GM12878 (cell line): ENCODE measurements around the gene MYT1. TPM values are rescaled to one million over a fixed set of nuclear protein-coding genes. Genes with fewer than 3 reads are reported as not detected.

Source experiments
- ATAC-seq: fragments of 200-7000 bp; cut with Tn5 transposase; 3 replicates; pipeline ENCODE4 v1.9.1; 2020; ENCODE audit warnings: mild to moderate bottlenecking, moderate library complexity
- BruUV-seq: library from RNA; stranded (reverse); fragments of 400-500 nt; replicated peaks from 2 replicates; lab custom pipeline; 2021; lab: Mats Ljungman, UMichigan
- CTCF ChIA-PET: fragments of 300-600 bp; sonication (Branson Sonifier 250); formaldehyde crosslinking; extraction: SDS; loops from one replicate; lab custom pipeline; 2021; ENCODE audit warnings: inconsistent platforms; lab: Yijun Ruan, JAX
- POLR2A ChIA-PET: fragments of 350-600 bp; formaldehyde crosslinking; extraction: SDS; loops from one replicate; lab custom pipeline; 2021; ENCODE audit warnings: inconsistent platforms; lab: Charles Lee
- RAD21 ChIA-PET: fragments of 300-600 bp; sonication (Branson Sonifier 250); formaldehyde crosslinking; loops from one replicate; lab custom pipeline; 2023; ENCODE audit warnings: antibody characterized with exemption; ENCODE audit not compliant: unreplicated experiment; lab: Charles Lee
- SMC1A ChIA-PET: fragments of 300-600 bp; sonication (Branson Sonifier 250); formaldehyde crosslinking; loops from one replicate; lab custom pipeline; 2023; ENCODE audit not compliant: unreplicated experiment, uncharacterized antibody; lab: Charles Lee
- DNase-seq: peaks from one replicate; pipeline ENCODE4 v3.0.0-alpha.2; 2011; ENCODE audit warnings: low read depth, low spot score
- FAIRE-seq: peaks from 3 replicates; lab custom pipeline; 2011; peaks lifted over from hg19 to GRCh38; lab: Jason Lieb, UNC
- H2AFZ ChIP-seq: 2 replicates; pipeline ENCODE4 v1.6.0; 2011; ENCODE audit warnings: low read depth, low read length, control low read depth; ENCODE audit not compliant: control insufficient read depth
- H3K27ac ChIP-seq: 2 replicates; pipeline ENCODE4 v1.5.1; 2011; ENCODE audit warnings: control low read depth; ENCODE audit not compliant: control insufficient read depth, insufficient read depth
- H3K27me3 ChIP-seq, 2 experiments: replicated peaks in 1 of 2; 2 replicates each; pipeline versions ENCODE4 v1.6.0 to v1.6.1; 2011; ENCODE audit warnings: low read length in 1 of 2; ENCODE audit not compliant: control insufficient read depth in 2 of 2, insufficient read depth in 2 of 2
- H3K36me3 ChIP-seq, 2 experiments: 2 replicates each; pipeline ENCODE4 v1.5.1; 2011; ENCODE audit warnings: low read length in 1 of 2; ENCODE audit not compliant: control insufficient read depth in 2 of 2, insufficient read depth in 2 of 2
- H3K4me1 ChIP-seq: 2 replicates; pipeline ENCODE4 v1.6.1; 2011; ENCODE audit warnings: mild to moderate bottlenecking, low read length, moderate library complexity, mixed read lengths; ENCODE audit not compliant: control insufficient read depth, insufficient read depth
- H3K4me2 ChIP-seq: 2 replicates; pipeline ENCODE4 v1.6.0; 2011; ENCODE audit warnings: control low read depth; ENCODE audit not compliant: control insufficient read depth, insufficient read depth
- H3K4me3 ChIP-seq: fragments of 200-600 bp; sonication (generic); 2 replicates; pipeline ENCODE4 v1.5.1; 2016
- H3K79me2 ChIP-seq: 2 replicates; pipeline ENCODE4 v1.6.0; 2011; ENCODE audit warnings: low read length; ENCODE audit not compliant: control insufficient read depth, insufficient read depth
- H3K9ac ChIP-seq: 2 replicates; pipeline ENCODE4 v1.8.0; 2011; ENCODE audit warnings: low read length, control low read depth, mixed read lengths; ENCODE audit not compliant: control insufficient read depth, insufficient read depth
- H3K9me3 ChIP-seq: replicated peaks from 3 replicates; pipeline ENCODE4 v1.5.1; 2011; ENCODE audit warnings: mild to moderate bottlenecking, low read length; ENCODE audit not compliant: control insufficient read depth, insufficient read depth
- H4K20me1 ChIP-seq: 2 replicates; pipeline ENCODE4 v1.6.0; 2011; ENCODE audit not compliant: control insufficient read depth, insufficient read depth
- GATAD2B ChIP-seq: fragments of 450-650 bp; conservative IDR thresholded peaks from 2 replicates; pipeline ENCODE4 v1.6.1; 2017; ENCODE audit warnings: low read depth, mild to moderate bottlenecking, moderate library complexity
- NFYA ChIP-seq: IDR thresholded peaks from 2 replicates; pipeline ENCODE4 v1.6.1; 2011; ENCODE audit warnings: low read depth, mild to moderate bottlenecking, low read length, improper control_type of control experiment, borderline replicate concordance
- POLR2AphosphoS2 ChIP-seq: IDR thresholded peaks from 2 replicates; pipeline ENCODE4 v1.6.1; 2011; ENCODE audit warnings: low read depth, mild to moderate bottlenecking, low read length, improper control_type of control experiment, moderate library complexity
- POU2F2 ChIP-seq: IDR thresholded peaks from 3 replicates; pipeline ENCODE4 v1.6.1; 2011; ENCODE audit warnings: low read depth, mild to moderate bottlenecking, low read length, borderline replicate concordance
- TCF12 ChIP-seq: IDR thresholded peaks from 2 replicates; pipeline ENCODE4 v1.6.1; 2011; ENCODE audit warnings: low read depth, mild to moderate bottlenecking, low read length
- WGBS: methylation state at CpG from one replicate; pipeline ENCODE4 v1.1.6; 2016; ENCODE audit warnings: low lambda C conversion rate; ENCODE audit not compliant: insufficient replicate concordance, insufficient coverage; ENCODE audit errors: missing lambda C conversion rate; 5-methylcytosine and 5-hydroxymethylcytosine counted together
- in situ Hi-C: fragments of 300-500 bp; cut with MboI; formaldehyde crosslinking; loops from 9 replicates; pipeline ENCODE4 v1.14.3; 2018; ENCODE audit warnings: mixed read lengths
- intact Hi-C: fragments of 100-400 bp; cut with micrococcal nuclease; formaldehyde crosslinking; loops from one replicate; pipeline ENCODE4 v1.14.2; 2022; ENCODE audit not compliant: unreplicated experiment
- polyA plus RNA-seq, 11 experiments: library from polyadenylated mRNA; depleted of rRNA in 4 of 11; unstranded in 6 of 11; stranded (reverse) in 5 of 11; fragments of >200 nt; fragmentation: Nextera tagmentation in 4 of 11; fragmentation: Illumina TruSeq in 1 of 11; extraction: Ambion mirVana in 4 of 11; extraction: Trizol in 1 of 11; gene quantifications; 1 replicate in 1 of 11; 2 replicates in 10 of 11; pipeline versions ENCODE4 v1.2.1 to v1.2.3, GENCODE V29; 2011 to 2016; ENCODE audit warnings: inconsistent platforms in 2 of 11, missing spikeins in 2 of 11, low read depth in 1 of 11
- total RNA-seq, 4 experiments: library from RNA; depleted of rRNA in 3 of 4; stranded (reverse); fragments of >200 nt in 3 of 4; fragmentation: Illumina TruSeq in 1 of 4; extraction: Trizol in 1 of 4; gene quantifications; 2 replicates each; pipeline versions ENCODE4 v1.2.1 to v1.2.3, GENCODE V29; 2013 to 2021
- TF ChIP-seq, protein P1 (sequence below): fragments of 450-650 bp; IDR thresholded peaks from 2 replicates; pipeline ENCODE4 v1.6.1; 2017; ENCODE audit warnings: mild to moderate bottlenecking, low read depth, inconsistent platforms; ENCODE audit not compliant: poor library complexity, severe bottlenecking

MYT1 gene
- total and polyA plus RNA-seq, 10 of the 15 experiments (the other 5 are each of a cell fraction or from before 2014, with no cell fraction given), result 0.01 to 0.10 TPM; not detected in 8

DNA sequence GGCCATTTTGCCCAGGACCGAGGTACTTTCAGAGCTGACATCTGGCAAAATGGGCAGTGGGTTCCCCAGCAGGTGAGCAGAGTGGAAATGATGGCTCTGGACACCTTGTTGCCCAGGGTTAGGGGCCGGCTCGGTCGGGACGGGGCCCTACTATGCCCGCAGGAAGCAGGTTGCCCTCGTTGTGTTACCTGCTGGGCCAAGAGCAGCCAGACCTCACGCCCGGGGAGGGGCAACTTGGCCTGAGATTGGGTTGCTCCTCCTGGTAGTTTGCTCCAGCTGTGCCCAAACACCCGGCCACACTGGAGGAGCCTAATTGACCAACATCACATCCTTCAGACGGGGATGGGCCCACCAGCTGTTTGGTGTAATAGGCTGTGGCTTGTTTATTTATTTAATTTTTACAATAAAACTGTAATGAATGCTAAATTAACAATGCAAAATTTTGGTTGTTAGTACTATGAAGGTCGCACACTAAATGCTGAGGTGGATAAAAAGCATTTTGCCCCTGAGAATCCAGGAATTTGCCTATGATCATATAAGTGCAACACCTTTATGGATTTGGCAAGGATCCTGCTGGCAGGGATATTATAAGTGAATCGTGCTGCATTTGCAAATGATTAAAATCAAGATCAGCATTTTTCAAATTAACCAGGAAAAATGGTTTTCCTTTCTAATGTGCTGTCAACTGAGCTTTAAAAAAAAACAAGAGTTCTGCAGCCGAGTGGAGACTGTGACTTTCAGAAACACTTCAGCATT is 64.7 kb downstream of the MYT1 start:
- H3K4me3 ChIP-seq, result no peak overlapping the region
- WGBS, result 37% methylated on average over 14 of the region's 14 CpGs
- ChIA-PET CTCF (interaction anchor here (0.8 to 1.0 kb wide), 2 partner anchors 17 to 23 kb away, joined by 3 read pairs; no protein-coding TSS in a partner anchor), RAD21 (no interaction called here), SMC1A (no interaction called here), POLR2A (no interaction called here)
- no peak for DNase-seq
- in situ Hi-C loops (no loop called here), intact Hi-C loops (no loop called here)
- H3K36me3 ChIP-seq, result no peaks in the 10 kb centered on the region
- no peaks in the 10 kb centered on the region for H4K20me1 ChIP-seq
- no peaks in the 10 kb centered on the region for H3K4me1 ChIP-seq
- FAIRE-seq, result no peak
- H3K27me3 ChIP-seq, result peaks cover 0 to 5% of the 10 kb centered on the region in 2 experiments; a peak in 2 of 4 replicates
- no peak for ATAC-seq
- no peak overlapping the region for H3K4me2 ChIP-seq
- no peak overlapping the region for H2AFZ ChIP-seq
- no TSS peak for BruUV-seq
- TF ChIP-seq TCF12, result no peak
- TF ChIP-seq POU2F2, result no peak
- TF ChIP-seq GATAD2B, result no peak
- TF ChIP-seq, protein P1, sequence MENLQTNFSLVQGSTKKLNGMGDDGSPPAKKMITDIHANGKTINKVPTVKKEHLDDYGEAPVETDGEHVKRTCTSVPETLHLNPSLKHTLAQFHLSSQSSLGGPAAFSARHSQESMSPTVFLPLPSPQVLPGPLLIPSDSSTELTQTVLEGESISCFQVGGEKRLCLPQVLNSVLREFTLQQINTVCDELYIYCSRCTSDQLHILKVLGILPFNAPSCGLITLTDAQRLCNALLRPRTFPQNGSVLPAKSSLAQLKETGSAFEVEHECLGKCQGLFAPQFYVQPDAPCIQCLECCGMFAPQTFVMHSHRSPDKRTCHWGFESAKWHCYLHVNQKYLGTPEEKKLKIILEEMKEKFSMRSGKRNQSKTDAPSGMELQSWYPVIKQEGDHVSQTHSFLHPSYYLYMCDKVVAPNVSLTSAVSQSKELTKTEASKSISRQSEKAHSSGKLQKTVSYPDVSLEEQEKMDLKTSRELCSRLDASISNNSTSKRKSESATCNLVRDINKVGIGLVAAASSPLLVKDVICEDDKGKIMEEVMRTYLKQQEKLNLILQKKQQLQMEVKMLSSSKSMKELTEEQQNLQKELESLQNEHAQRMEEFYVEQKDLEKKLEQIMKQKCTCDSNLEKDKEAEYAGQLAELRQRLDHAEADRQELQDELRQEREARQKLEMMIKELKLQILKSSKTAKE, result no peak
- no peak for TF ChIP-seq NFYA
- TF ChIP-seq POLR2AphosphoS2, result no peak
- no peaks in the 10 kb centered on the region for H3K79me2 ChIP-seq
- H3K27ac ChIP-seq, result no peak overlapping the region
- H3K9me3 ChIP-seq, result no peaks in the 10 kb centered on the region
- no peak overlapping the region for H3K9ac ChIP-seq
